Stimulated activated CD8-positive, alpha-beta memory T cell treated with anti-CD3 and anti-CD28 coated beads, Interleukin-12 subunit alpha, Interleukin-12 subunit beta, amount 100 ng/mL, for 24 hours (primary cell): ENCODE results near the gene EPS8.

Source experiments
- DNase-seq: peaks from one replicate; pipeline ENCODE4 v3.0.0-alpha.2; 2020; ENCODE audit errors: extremely low read depth

EPS8 gene

DNA sequence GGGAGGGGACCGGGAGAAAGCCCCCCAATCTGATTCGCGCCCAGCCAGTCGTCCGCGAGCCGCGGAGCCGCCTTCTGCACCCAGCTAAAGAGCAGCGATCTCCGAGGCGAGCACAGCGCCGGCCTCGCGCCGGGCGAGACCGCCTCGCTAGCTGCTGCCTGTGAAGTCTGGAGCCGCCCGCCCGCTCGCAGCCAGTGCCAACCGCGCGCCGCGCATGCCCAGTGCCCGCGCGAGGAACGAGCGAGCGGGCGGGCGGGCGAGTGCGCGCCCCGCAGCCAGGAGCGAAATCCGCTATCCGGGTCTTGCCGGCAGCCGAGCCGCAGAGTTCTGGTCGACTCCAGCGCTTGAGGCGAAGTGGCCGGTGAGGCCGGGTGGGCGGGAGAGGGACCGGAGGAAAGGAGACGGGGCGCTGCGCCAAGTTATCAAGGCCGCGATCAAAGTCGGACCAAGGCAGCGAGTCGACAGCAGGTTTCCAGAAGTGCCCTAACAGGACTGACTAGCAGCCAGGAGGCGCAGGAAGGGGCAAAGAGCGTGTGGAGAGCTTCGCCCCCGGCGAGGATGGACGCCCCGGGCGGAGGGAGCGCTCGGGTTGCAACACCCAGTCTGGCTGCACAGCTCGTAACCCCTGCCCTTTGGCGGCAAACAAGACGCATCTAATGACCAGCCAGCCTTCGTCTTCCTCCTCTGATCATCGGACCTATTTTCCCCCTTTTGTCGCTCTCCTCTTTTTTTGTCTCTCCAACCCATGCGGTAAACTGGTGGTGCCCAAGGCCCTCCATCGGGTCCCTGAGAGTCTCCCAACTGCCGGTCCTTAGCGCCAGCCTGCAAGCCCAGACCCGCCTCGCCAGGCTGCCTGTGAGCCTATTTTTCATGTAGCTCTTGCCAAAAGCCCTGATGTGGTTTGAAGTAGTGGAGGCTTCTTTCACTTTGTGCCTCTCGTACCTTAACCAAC lies at the start of gene EPS8:
EPS8 (minus strand) TSS at position 169 of the 952 bp plus-strand sequence. CDS start 106,437 bp downstream, outside the sequence.
- peak; percentile 62 for DNase-seq

DNA sequence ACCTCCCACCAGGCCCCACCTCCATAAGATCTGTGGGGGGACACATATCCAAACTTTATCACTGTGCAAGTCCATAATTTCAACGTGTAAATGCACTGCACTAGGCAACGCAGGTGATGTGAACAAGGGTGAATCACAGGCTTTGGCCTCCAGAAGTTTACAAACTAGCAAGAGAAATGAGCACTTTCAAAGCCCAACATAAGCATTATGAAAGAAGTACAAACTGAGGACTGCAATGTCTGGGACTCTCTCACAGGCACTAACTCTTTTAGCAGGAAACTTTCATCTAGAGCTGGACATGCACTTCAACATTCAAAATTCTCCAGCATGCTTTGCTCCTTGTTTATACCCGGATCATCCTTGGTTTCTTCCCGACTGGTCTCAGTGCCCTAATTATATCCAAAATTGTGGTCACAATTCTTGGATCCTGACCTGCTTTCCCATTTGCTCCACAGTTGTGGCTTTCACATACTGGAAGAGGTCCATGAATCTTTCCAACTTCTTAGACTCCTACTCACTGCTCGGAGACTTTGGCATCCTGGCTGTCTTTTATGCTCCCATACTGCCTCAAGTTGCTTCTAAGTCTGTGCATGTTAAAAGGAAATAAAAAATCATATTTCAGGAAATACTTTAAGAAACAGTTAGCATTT lies 48.1 kb upstream of the EPS8 start:
- no peak for DNase-seq

- no peak for DNase-seq
Measured at GRCh38 chr12:15834575-15834974, 45.4 kb upstream of the EPS8 start.

- no peak for DNase-seq
Measured at GRCh38 chr12:15831315-15831978, 42.3 kb upstream of the EPS8 start.

DNA sequence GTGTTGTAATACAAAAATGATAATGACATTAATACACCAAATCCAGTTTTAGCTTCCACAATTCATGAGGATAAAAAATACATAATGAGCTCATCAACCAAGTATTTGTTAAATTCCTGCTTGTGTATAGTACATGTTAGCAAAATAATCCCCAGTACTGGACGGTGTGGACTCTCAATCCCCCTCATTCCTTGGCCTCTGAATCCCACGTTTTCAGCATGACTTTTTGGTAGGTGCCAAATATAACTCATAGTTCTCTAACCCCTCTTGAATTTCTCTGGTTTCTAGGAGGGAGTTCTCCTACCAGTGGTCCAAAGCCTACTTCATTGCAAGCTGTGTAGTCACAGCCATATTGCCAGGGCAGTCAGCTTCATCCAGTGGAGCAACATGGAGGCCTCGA lies 41.4 kb upstream of the EPS8 start:
- no peak for DNase-seq

DNA sequence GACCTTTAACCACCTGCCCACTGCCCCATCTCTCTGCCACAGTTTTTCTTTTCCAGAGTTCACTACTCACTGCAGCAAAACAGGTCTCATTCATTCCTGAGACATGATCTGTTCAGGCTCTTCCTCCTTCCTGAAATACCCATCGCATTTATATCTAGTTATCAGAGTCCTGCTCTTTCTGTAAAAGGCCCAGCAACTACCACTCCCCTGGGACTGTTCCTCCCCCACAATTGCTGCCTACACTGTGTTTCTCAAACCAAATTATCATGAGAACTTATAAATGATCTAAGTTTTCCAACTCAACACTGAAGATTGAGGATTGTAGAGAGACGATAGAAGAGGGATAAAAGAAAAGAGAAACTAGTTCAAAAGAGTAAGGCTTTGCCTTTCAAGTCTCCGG lies 40.8 kb upstream of the EPS8 start:
- DNase-seq, result no peak

DNA sequence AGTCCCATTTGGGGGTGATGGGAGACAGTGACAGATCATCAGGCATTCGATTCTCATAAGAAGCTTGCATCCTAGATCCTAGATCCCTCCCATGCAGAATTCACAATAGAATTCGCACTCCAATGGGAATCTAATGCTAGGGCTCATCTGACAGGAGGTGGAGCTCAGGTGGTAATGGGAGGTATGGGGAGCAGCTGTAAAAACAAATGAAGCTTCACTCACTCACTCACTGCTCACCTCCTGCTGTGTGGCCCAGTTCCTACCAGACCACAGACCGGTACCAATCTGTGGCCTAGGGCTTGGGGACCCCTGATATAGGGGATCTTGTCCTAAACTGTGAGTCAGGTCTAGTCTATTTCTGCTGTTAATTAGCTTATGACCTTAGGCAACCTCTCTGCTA lies 40.1 kb upstream of the EPS8 start:
- DNase-seq, result no peak

- DNase-seq, result no peak
Measured at GRCh38 chr12:15827136-15827535, 37.9 kb upstream of the EPS8 start.

GRCh38 chr12:15824516-15824915 lies 35.3 kb upstream of the EPS8 start:
- no peak for DNase-seq

- no peak for DNase-seq
Measured at GRCh38 chr12:15823360-15824128, 34.4 kb upstream of the EPS8 start.

GRCh38 chr12:15819644-15820437 lies 30.7 kb upstream of the EPS8 start:
- no peak for DNase-seq

DNA sequence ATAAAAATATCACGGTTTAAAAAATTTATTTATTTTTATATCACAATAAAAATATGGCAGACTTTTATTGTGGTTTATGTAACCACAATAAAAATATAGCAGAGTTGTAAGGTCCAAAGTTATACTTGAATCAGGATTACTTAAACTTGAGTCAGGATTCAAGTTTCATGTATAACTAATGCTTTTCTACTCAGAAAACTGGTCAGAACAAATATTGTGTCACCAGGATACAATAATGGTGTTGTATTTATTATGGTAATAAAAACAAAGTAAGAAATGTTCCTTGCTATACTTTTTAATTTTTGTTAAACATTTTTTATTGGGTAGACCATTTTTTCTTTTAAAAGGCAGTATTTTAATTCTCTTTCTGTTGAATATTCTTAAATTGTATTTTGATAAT lies 29.2 kb upstream of the EPS8 start:
- DNase-seq, result no peak

- DNase-seq, result no peak
Measured at GRCh38 chr12:15815730-15816129, 26.5 kb upstream of the EPS8 start.

GRCh38 chr12:15811214-15812127 lies 22.3 kb upstream of the EPS8 start:
- no peak for DNase-seq

- DNase-seq, result no peak
Measured at GRCh38 chr12:15808652-15809051, 19.5 kb upstream of the EPS8 start.

DNA sequence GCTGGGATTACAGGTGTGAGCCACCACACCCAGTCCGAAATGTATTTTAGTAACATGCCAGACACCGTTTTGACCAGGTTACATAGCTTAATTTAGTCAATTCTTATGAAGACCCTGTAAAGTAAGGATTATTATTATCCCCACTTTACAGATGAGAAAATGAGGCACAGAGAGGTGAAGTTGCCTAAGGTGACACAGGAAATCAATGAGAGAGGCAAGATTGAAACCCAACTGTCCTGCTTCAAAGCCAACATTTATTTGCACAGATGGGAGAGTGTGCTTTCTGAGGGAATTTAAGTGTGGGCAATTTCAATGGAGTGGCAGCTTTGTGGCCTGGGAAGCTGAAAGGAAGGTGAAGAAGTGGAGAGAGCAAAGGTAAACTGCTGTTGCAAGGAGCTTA lies 19.1 kb upstream of the EPS8 start:
- no peak for DNase-seq

GRCh38 chr12:15806826-15807225 lies 17.6 kb upstream of the EPS8 start:
- no peak for DNase-seq

- no peak for DNase-seq
Measured at GRCh38 chr12:15801770-15802744, 12.9 kb upstream of the EPS8 start.

GRCh38 chr12:15800278-15800677 lies 11.1 kb upstream of the EPS8 start:
- DNase-seq, result no peak
